Immature natural killer cell (primary cell): ENCODE measurements around the gene TMEM141. TPM values are rescaled to one million over a fixed set of nuclear protein-coding genes. Genes with fewer than 3 reads are reported as not detected.
"Not testable (repeated sequence)": the region's sequence is repeated elsewhere in the genome, so short reads cannot be mapped to it uniquely, and the experiment has no call there.

ENCODE experiments used
- DNase-seq, 3 donors: peaks; one replicate each; pipeline ENCODE4 v3.0.0; 2022; ENCODE audit warnings: mixed read lengths in 1 of 3
- H3K27ac Mint-ChIP-seq, 6 donors: one replicate each; pipeline ENCODE4 v1.8.0; 2020; ENCODE audit warnings: mixed read lengths in 6 of 6, mild to moderate bottlenecking in 5 of 6, inconsistent platforms in 4 of 6, moderate library complexity in 3 of 6
- H3K27me3 Mint-ChIP-seq, 3 donors: one replicate each; pipeline ENCODE4 v1.8.0; 2020 to 2021; ENCODE audit warnings: low read depth in 3 of 3, mild to moderate bottlenecking in 3 of 3, mixed read lengths in 3 of 3, moderate library complexity in 3 of 3, inconsistent platforms in 1 of 3
- H3K36me3 Mint-ChIP-seq, 3 donors: one replicate each; pipeline ENCODE4 v1.8.0; 2020; ENCODE audit warnings: mixed read lengths in 3 of 3, inconsistent platforms in 2 of 3, mild to moderate bottlenecking in 2 of 3
- H3K4me1 Mint-ChIP-seq, 2 donors: one replicate each; pipeline ENCODE4 v1.8.0; 2020; ENCODE audit warnings: inconsistent platforms in 2 of 2, mild to moderate bottlenecking in 2 of 2, mixed read lengths in 2 of 2, moderate library complexity in 1 of 2
- H3K4me3 Mint-ChIP-seq, 5 donors: one replicate each; pipeline ENCODE4 v1.8.0; 2020; ENCODE audit warnings: mild to moderate bottlenecking in 5 of 5, mixed read lengths in 5 of 5, inconsistent platforms in 3 of 5, moderate library complexity in 3 of 5
- H3K9me3 Mint-ChIP-seq, 6 donors: one replicate each; pipeline ENCODE4 v1.8.0; 2020; ENCODE audit warnings: mild to moderate bottlenecking in 6 of 6, mixed read lengths in 6 of 6, inconsistent platforms in 4 of 6, moderate library complexity in 3 of 6
- polyA plus RNA-seq, 3 donors: library from polyadenylated mRNA; unstranded; fragments of 300-500 nt; fragmentation: Illumina TruSeq; gene quantifications; one replicate each; pipeline ENCODE4 v1.2.3, GENCODE V29; 2021

Gene TMEM141
- polyA plus RNA-seq, 3 donors from 2014 or later: 61.2 to 83.3 (median 62.1) TPM

DNA sequence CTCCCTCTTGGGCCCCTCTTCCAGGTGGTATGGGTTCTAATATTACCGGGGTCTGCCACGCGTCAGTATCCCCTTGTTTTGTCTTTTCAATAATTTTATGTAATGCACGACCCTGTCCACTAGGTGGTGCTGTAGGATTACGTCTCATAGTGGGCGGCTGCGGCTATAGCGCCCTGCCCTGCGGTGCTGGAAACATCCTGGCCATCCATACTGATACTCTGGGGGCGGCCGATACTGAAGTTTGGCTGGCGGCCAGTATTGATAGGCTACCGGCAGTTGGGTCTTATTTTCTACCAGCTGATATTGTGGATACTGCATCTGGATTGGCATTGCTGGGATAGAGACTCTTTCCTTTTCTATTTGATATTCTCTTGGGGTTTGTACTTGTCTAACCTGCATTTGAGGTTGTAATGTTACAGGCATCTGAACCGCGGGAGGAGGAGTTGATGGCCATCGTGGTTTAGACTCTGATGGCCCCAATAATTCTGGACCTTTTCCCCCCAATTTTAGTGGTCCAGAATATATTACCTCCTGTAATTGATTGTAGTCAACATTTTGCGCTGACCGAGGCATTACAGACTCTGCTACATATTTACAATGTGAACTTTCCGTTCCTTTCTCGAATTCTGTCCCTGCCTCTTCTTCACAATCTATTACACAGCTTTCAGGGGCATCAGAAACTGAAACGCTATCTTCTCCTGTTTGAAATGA lies 3.3 kb upstream of the TMEM141 start:
- Mint-ChIP-seq H3K27ac (peak overlapping the region; percentile 83 to 95 (median 88)), H3K27me3 (peaks cover 0 to 7% (median 2%) of the 10 kb centered on the region in 3 donors), H3K4me1 (peaks cover 32 to 37% of the 10 kb centered on the region in 2 donors), H3K36me3 (no peaks in the 10 kb centered on the region), H3K9me3 (no peaks in the 10 kb centered on the region), H3K4me3 (peak overlapping the region; percentile 73 to 80 (median 76))
- DNase-seq: peak; percentile 77 to 81 (median 80)

DNA sequence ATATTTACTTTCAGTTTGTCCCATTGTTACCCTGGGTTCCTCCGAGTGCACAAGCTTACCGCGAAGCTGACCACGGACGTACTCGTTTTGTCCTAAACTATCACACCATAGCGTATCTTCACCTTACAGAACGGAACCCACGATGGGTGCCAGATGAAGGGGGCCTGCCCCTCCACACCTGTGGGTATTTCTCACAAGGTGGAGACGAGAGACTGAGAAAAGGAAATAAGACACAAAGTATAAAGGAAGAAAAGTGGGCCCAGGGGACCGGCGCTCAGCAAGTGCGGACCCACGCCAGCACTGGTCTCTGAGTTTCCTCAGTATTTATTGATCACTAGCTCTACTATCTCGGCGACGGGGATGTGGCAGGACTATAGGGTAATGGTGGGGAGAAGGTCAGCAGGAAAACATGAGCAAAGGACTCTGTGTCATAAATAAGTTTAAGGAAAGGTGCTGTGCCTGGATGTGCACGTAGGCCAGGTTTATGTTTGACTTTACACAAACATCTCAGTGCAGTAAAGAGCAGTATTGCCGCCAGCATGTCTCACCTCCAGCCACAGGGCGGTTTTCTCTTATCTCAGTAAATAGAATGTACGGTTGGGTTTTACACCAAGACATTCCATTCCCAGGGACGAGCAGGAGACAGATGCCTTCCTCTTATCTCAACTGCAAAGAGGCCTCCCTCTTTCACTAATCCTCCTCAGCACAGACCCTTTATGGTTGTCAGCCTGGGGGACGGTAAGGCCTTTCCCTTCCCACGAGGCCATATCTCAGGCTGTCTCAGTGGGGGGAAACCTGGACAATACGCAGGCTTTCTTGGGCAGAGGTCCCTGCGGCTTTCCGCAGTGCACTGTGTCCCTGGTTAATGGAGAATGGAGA lies 2.3 kb upstream of the TMEM141 start:
- H3K27me3 Mint-ChIP-seq, H3K36me3 Mint-ChIP-seq, H3K9me3 Mint-ChIP-seq: not testable (repeated sequence)
- DNase-seq: peak; percentile 58 to 63 (median 61)
- peak overlapping the region; percentile 73 to 80 (median 76) for H3K4me3 Mint-ChIP-seq
- H3K27ac Mint-ChIP-seq: peak overlapping the region; percentile 83 to 95 (median 88)
- H3K4me1 Mint-ChIP-seq: peaks cover 37% of the 10 kb centered on the region in 2 donors

GRCh38 chr9:136789523-136789937 lies 1.6 kb upstream of the TMEM141 start:
- H3K36me3 Mint-ChIP-seq: no peaks in the 10 kb centered on the region
- H3K27me3 Mint-ChIP-seq: peaks cover 2 to 7% (median 2%) of the 10 kb centered on the region in 3 donors
- no peaks in the 10 kb centered on the region for H3K9me3 Mint-ChIP-seq
- DNase-seq: no peak
- peaks cover 37% of the 10 kb centered on the region in 2 donors for H3K4me1 Mint-ChIP-seq
- H3K4me3 Mint-ChIP-seq: peak overlapping the region in 4 of 5 donors; percentile 73 to 79 (median 75)
- peak overlapping the region; percentile 75 to 95 (median 88) for H3K27ac Mint-ChIP-seq

- Mint-ChIP-seq H3K4me3 (peak overlapping the region; percentile 72 to 85 (median 79)), H3K27me3 (peaks cover 2 to 4% (median 3%) of the 10 kb centered on the region in 3 donors), H3K27ac (peak overlapping the region; percentile 75 to 89 (median 86)), H3K4me1 (peaks cover 37% of the 10 kb centered on the region in 2 donors), H3K9me3 (no peaks in the 10 kb centered on the region), H3K36me3 (no peaks in the 10 kb centered on the region)
- DNase-seq: peak; percentile 50 to 61 (median 53)
Observed at GRCh38 chr9:136791516-136792276, 552 bp downstream of the TMEM141 start.

GRCh38 chr9:136792321-136793085 lies 1.4 kb downstream of the TMEM141 start:
- peak overlapping the region in 4 of 5 donors; percentile 72 to 85 (median 80) for H3K4me3 Mint-ChIP-seq
- peak overlapping the region in 3 of 6 donors; percentile 28 to 80 (median 45) for H3K27ac Mint-ChIP-seq
- peaks cover 2 to 5% (median 4%) of the 10 kb centered on the region in 3 donors for H3K27me3 Mint-ChIP-seq
- H3K36me3 Mint-ChIP-seq: no peaks in the 10 kb centered on the region
- H3K4me1 Mint-ChIP-seq: peaks cover 34 to 37% of the 10 kb centered on the region in 2 donors
- DNase-seq: no peak
- no peaks in the 10 kb centered on the region for H3K9me3 Mint-ChIP-seq

- no peaks in the 10 kb centered on the region for H3K9me3 Mint-ChIP-seq
- H3K27ac Mint-ChIP-seq: no peak overlapping the region
- peak overlapping the region in 3 of 5 donors; percentile 17 to 29 (median 27) for H3K4me3 Mint-ChIP-seq
Observed at GRCh38 chr9:136793086-136793946, 2.2 kb downstream of the TMEM141 start.

GRCh38 chr9:136794281-136794999 lies 3.3 kb downstream of the TMEM141 start:
- Mint-ChIP-seq H3K9me3 (no peaks in the 10 kb centered on the region), H3K4me3 (no peak overlapping the region), H3K36me3 (no peaks in the 10 kb centered on the region), H3K27me3 (peaks cover 2 to 3% (median 2%) of the 10 kb centered on the region in 3 donors), H3K4me1 (peaks cover 15 to 17% of the 10 kb centered on the region in 2 donors), H3K27ac (peak overlapping the region in 1 of 6 donors; percentile 5)
- DNase-seq: no peak

More at GRCh38 chr9:136793086-136793946, 2.2 kb downstream of the TMEM141 start:
- Mint-ChIP-seq H3K4me1 (peaks cover 26 to 28% of the 10 kb centered on the region in 2 donors), H3K36me3 (no peaks in the 10 kb centered on the region), H3K27me3 (peaks cover 2 to 3% (median 3%) of the 10 kb centered on the region in 3 donors)
- DNase-seq: no peak

DNA sequence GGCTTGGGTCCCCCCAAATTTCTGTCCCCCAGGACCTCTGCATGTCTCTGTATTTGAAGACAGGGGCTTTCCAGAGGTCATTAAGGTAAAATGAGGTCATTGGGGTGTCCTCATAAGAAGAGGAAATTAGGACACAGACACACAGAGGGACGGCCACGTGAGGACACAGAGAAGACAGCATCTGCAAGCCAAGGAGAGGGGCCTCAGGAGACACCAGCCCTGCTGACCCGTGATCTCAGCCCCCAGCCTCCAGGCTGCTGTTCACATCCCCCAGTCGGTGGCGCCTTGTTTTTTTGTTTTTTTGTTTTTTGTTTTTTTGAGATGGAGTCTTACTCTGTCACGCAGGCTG lies 3.8 kb downstream of the TMEM141 start:
- H3K27ac Mint-ChIP-seq: no peak overlapping the region
- no peak overlapping the region for H3K4me3 Mint-ChIP-seq
- H3K9me3 Mint-ChIP-seq: no peaks in the 10 kb centered on the region
- peaks cover 2 to 3% (median 3%) of the 10 kb centered on the region in 3 donors for H3K27me3 Mint-ChIP-seq
- H3K4me1 Mint-ChIP-seq: peaks cover 13 to 15% of the 10 kb centered on the region in 2 donors
- no peaks in the 10 kb centered on the region for H3K36me3 Mint-ChIP-seq
- DNase-seq: no peak

- Mint-ChIP-seq H3K4me3 (peak within 1 kb of the TSS in 1 of 5 donors; percentile 13), H3K4me1 (peaks cover 20 to 21% of the 10 kb centered on the region in 2 donors), H3K36me3 (no peaks in the 10 kb centered on the region), H3K9me3 (no peaks in the 10 kb centered on the region), H3K27me3 (peaks cover 3 to 14% (median 5%) of the 10 kb centered on the region in 3 donors), H3K27ac (no peak within 1 kb of the TSS)
- DNase-seq: no peak
Observed at GRCh38 chr9:136796238-136796774, 5.2 kb downstream of the TMEM141 start, which contains the start of gene CCDC183. Gene CCDC183 (plus strand): TSS chr9:136796338. CDS start chr9:136796398, 60 bp downstream.

- peaks cover 4 to 15% (median 6%) of the 10 kb centered on the region in 3 donors for H3K27me3 Mint-ChIP-seq
- H3K27ac Mint-ChIP-seq, H3K36me3 Mint-ChIP-seq, DNase-seq, H3K9me3 Mint-ChIP-seq: not testable (repeated sequence)
- H3K4me1 Mint-ChIP-seq: peaks cover 20 to 22% of the 10 kb centered on the region in 2 donors
- H3K4me3 Mint-ChIP-seq: peak overlapping the region in 1 of 5 donors; percentile 13
Observed at GRCh38 chr9:136796775-136797347, 5.7 kb downstream of the TMEM141 start.

DNA sequence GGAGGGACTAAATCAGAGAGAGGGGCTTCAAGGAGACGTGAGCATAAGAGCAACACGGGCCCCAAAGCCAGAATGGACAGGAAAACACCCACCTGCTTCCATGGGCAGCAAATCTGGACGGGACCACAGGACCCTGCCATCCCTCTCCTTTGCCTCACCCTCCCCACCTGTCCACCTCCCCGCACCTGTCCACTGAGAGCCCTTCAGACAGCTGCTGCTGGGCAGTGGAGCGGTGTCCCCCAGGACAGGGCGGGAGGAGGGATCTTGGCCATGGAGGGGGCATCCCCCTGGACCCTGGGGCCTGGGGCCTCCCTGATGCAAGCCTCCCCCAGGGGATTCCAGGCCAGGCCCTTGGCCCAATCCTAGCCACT lies 7.5 kb downstream of the TMEM141 start:
- Mint-ChIP-seq H3K9me3 (no peaks in the 10 kb centered on the region), H3K36me3 (no peaks in the 10 kb centered on the region), H3K4me1 (peaks cover 11 to 14% of the 10 kb centered on the region in 2 donors), H3K27me3 (peaks cover 7 to 16% (median 8%) of the 10 kb centered on the region in 3 donors), H3K27ac (no peak overlapping the region), H3K4me3 (peak overlapping the region in 1 of 5 donors; percentile 35)
- no peak for DNase-seq
